ENCODE results near the gene ST3GAL2.

DNA sequence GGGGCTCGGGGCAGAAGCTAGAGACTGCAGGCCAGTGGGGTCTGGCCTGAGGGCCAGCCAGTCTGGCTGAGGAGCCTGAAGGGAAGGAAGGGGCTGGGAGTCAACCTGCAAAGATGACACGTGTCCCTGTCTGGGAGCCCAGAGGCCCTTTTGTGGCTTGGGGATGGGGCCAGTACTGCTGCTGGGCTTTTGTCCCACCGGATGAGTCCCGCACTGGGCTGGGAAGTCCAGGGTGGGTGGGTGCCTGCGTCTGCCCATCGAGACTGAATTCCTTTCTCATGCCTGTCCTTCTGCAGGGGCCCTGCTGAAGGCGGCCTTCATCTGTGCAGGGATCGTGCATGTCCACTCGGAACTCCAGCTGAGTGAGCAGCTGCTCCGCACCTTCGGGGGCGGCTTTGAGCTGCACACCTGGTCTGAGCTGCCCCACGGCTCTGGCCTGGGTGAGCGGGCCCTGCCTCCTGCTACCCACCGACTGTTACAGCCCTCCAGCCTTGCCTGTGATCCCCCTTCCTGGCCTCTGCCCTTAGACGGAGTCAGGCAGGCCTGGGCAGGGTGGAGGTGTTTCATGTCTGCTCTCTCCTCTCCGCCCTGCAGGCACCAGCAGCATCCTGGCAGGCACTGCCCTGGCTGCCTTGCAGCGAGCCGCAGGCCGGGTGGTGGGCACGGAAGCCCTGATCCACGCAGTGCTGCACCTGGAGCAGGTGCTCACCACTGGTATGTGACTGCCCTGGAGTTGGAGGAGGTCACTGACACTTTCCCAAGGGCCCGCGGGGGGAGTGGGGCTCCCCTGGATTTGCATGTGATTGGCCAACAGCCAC is 36.4 kb upstream of the ST3GAL2 start:
- TF ChIP-seq, protein P1, sequence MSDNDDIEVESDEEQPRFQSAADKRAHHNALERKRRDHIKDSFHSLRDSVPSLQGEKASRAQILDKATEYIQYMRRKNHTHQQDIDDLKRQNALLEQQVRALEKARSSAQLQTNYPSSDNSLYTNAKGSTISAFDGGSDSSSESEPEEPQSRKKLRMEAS (IDR thresholded peaks at IDR 0.05), result no peak
- no peak for TF ChIP-seq EP300 (IDR thresholded peaks at IDR 0.05; ENCODE audit: borderline replicate concordance)
- TF ChIP-seq, protein P2, sequence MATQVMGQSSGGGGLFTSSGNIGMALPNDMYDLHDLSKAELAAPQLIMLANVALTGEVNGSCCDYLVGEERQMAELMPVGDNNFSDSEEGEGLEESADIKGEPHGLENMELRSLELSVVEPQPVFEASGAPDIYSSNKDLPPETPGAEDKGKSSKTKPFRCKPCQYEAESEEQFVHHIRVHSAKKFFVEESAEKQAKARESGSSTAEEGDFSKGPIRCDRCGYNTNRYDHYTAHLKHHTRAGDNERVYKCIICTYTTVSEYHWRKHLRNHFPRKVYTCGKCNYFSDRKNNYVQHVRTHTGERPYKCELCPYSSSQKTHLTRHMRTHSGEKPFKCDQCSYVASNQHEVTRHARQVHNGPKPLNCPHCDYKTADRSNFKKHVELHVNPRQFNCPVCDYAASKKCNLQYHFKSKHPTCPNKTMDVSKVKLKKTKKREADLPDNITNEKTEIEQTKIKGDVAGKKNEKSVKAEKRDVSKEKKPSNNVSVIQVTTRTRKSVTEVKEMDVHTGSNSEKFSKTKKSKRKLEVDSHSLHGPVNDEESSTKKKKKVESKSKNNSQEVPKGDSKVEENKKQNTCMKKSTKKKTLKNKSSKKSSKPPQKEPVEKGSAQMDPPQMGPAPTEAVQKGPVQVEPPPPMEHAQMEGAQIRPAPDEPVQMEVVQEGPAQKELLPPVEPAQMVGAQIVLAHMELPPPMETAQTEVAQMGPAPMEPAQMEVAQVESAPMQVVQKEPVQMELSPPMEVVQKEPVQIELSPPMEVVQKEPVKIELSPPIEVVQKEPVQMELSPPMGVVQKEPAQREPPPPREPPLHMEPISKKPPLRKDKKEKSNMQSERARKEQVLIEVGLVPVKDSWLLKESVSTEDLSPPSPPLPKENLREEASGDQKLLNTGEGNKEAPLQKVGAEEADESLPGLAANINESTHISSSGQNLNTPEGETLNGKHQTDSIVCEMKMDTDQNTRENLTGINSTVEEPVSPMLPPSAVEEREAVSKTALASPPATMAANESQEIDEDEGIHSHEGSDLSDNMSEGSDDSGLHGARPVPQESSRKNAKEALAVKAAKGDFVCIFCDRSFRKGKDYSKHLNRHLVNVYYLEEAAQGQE (IDR thresholded peaks at IDR 0.05; ENCODE audit: low read depth), result no peak
